ENCODE results near the gene PCDHB4.
"Not testable (repeated sequence)": the region's sequence is repeated elsewhere in the genome, so short reads cannot be mapped to it uniquely, and the experiment has no call there.

PCDHB4 gene

DNA sequence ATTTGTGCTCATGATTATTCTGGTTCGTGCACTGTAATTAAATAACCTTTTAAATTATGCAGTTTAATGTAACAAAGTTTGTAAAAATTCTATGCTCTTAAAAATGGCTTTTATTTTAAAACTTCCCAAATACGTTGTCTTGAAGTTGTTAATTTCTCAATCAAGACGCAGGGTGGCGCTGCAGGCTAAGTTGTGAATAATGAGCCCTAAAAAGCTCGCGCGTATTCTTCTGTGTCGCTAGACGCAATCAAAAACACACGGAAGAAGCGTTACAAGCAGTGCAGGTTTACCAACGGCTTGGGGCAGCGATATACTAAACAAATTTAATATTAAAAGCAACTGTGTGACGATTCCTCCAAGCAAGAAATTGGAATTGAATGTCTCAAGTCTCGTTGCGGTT, at the start of gene PCDHB4:
Gene PCDHB4 (plus strand): TSS at position 256 of the 400 bp plus-strand sequence. CDS start 181 bp downstream, outside the sequence.
- no peak for DNase-seq (ENCODE audit: low read depth)

DNA sequence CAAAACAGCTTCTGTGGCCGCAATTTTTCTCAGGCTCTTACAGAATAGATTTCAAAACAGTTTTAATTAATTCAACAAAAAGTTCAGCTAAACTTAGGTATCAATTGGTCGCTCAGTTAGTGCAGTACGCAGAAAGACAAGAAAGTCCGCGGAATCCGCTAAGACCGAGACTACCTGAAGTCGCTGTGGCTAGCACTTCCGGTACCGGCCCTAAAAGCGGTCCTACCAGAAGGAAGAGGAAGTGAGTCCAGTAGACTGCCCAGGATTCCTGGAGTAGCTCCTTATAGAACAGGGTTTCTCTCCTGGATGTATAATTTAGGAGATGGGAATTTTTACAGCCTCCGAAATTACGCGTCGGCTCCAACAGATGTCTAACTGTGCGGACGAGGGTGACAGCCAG, 43.8 kb upstream of the PCDHB4 start:
- no peak for DNase-seq (ENCODE audit: low read depth)

DNA sequence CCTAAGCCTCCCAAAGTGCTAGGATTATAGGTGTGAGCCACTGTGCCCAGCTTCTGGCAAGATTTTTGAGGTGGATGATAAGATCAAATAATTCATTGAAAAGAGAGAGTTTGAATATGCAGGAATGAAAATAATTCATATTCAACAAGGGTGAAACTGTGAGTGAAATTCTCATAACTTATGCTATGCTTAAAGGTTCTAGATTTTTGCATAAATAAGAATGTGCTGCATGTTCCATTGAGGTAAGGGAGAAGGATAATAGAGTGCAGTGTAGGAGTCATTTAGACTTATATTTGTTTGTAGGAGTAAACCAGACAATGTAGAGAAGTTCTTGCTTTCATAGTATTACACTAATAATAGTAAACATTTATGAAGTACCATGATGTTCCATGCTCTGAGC, 39.4 kb upstream of the PCDHB4 start:
- DNase-seq (ENCODE audit: low read depth): no peak

DNA sequence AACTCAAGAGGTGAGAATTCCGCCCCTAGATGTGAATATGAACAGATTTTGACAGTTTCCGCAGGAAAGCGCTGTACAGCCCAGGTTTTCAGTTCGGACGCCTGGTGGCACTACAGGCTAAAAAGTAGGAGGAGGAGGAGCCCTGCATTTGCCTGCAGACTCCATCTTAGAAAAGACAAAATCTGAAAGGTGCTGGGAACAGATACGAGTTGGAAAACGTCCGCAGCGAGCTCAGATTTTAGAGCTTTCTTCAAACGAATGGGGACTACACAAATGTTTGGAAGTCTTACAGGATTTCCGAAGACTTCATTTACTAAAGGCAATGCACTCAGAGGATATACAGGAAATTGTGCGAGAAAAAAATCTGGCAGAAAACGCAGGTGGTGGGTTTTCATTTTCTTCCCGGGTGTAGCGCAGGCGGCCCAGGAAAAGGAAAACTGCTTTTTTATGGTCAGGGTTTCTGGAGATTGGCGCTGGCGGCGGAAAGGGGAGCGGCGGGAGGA, 37.1 kb upstream of the PCDHB4 start:
- DNase-seq (ENCODE audit: low read depth): peak; percentile 52

DNA sequence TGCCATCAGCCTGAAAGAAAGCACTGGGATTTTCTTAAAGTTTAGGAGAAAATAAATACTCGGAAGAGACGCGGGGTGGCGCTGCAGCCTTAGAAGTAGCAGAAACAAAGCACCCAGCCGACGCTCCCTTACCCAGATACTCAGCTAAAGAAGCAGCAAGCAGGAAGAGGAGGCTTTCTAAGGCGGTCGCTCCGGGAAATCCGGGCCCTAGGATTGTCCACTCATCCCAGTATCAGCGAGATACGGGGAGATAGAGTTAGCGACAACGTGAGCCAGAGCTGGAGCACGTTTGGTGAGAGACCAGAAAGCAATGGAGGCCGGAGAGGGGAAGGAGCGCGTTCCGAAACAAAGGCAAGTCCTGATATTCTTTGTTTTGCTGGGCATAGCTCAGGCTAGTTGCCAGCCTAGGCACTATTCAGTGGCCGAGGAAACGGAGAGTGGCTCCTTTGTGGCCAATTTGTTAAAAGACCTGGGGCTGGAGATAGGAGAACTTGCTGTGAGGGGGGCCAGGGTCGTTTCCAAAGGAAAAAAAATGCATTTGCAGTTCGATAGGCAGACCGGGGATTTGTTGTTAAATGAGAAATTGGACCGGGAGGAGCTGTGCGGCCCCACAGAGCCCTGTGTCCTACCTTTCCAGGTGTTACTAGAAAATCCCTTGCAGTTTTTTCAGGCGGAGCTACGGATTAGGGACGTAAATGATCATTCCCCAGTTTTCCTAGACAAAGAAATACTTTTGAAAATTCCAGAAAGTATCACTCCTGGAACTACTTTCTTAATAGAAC, 26.9 kb upstream of the PCDHB4 start, which contains the start of gene PCDHB2:
Gene PCDHB2 (plus strand): TSS at position 135 of the 782 bp plus-strand sequence. CDS start 176 bp downstream, at position 311.
- peak; percentile 9 for DNase-seq (ENCODE audit: low read depth)

DNA sequence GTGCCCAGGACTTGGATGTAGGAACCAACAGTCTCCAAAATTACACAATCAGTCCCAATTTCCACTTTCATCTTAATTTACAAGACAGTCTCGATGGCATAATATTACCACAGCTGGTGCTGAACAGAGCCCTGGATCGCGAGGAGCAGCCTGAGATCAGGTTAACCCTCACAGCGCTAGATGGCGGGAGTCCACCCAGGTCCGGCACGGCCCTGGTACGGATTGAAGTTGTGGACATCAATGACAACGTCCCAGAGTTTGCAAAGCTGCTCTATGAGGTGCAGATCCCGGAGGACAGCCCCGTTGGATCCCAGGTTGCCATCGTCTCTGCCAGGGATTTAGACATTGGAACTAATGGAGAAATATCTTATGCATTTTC, 26.4 kb upstream of the PCDHB4 start:
- DNase-seq (ENCODE audit: low read depth): no peak

DNA sequence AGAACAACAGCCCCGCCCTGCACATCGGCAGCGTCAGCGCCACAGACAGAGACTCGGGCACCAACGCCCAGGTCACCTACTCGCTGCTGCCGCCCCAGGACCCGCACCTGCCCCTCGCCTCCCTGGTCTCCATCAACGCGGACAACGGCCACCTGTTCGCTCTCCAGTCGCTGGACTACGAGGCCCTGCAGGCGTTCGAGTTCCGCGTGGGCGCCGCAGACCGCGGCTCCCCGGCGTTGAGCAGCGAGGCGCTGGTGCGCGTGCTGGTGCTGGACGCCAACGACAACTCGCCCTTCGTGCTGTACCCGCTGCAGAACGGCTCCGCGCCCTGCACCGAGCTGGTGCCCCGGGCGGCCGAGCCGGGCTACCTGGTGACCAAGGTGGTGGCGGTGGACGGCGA, 25.4 kb upstream of the PCDHB4 start:
- not testable (repeated sequence) for DNase-seq (ENCODE audit: low read depth)

DNA sequence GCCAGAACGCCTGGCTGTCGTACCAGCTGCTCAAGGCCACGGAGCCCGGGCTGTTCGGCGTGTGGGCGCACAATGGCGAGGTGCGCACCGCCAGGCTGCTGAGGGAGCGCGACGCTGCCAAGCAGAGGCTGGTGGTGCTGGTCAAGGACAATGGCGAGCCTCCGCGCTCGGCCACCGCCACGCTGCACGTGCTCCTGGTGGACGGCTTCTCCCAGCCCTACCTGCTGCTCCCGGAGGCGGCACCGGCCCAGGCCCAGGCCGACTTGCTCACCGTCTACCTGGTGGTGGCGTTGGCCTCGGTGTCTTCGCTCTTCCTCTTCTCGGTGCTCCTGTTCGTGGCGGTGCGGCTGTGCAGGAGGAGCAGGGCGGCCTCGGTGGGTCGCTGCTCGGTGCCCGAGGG, 25.0 kb upstream of the PCDHB4 start:
- DNase-seq (ENCODE audit: low read depth): not testable (repeated sequence)

DNA sequence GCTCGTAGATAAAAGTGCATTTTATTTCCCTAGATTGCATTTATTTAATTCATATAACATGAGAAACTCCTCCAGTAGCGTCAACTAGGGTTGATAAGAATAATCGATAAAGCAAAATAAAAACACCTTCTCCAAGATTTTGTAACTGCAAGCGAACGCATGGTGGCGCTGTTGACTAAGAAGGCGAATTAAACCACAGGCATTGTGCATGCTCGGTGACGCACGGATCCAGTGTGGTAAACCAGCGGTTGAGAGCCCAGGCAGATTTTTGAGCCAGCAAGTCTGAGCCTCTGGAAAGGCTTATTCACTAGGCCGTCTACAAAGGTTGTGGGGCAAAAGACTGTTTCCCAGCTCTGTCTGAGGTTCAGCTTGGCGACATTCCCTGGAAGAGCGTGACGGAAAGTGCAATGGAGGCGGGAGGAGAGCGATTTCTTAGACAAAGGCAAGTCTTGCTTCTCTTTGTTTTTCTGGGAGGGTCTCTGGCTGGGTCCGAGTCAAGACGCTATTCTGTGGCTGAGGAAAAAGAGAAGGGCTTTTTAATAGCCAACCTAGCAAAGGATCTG, 21.3 kb upstream of the PCDHB4 start, which contains the start of gene PCDHB3:
Gene PCDHB3 (plus strand): TSS at position 231 of the 563 bp plus-strand sequence. CDS start 177 bp downstream, at position 408.
- peak; percentile 44 for DNase-seq (ENCODE audit: low read depth)

DNA sequence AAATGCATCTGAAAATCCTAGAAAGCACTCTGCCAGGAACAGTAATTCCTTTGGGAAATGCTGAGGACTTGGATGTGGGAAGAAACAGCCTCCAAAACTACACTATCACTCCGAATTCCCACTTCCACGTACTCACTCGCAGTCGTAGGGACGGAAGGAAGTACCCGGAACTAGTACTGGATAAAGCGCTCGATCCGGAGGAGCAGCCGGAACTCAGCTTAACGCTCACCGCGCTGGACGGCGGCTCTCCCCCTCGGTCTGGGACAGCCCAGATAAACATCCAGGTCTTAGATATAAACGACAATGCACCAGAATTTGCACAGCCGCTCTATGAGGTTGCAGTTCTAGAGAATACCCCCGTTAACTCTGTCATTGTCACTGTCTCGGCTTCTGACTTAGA, 20.6 kb upstream of the PCDHB4 start:
- DNase-seq (ENCODE audit: low read depth): no peak

DNA sequence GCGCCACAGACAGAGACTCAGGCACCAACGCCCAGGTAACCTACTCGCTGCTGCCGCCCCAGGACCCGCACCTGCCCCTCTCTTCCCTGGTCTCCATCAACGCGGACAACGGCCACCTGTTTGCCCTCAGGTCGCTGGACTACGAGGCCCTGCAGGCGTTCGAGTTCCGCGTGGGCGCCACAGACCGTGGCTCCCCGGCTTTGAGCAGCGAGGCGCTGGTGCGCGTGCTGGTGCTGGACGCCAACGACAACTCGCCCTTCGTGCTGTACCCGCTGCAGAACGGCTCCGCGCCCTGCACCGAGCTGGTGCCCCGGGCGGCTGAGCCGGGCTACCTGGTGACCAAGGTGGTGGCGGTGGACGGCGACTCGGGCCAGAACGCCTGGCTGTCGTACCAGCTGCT, 19.5 kb upstream of the PCDHB4 start:
- not testable (repeated sequence) for DNase-seq (ENCODE audit: low read depth)

DNA sequence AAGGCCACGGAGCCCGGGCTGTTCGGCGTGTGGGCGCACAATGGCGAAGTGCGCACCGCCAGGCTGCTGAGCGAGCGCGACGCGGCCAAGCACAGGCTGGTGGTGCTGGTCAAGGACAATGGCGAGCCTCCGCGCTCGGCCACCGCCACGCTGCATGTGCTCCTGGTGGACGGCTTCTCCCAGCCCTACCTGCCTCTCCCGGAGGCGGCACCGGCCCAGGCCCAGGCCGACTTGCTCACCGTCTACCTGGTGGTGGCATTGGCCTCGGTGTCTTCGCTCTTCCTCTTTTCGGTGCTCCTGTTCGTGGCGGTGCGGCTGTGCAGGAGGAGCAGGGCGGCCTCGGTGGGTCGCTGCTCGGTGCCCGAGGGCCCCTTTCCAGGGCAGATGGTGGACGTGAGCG, 19.1 kb upstream of the PCDHB4 start:
- not testable (repeated sequence) for DNase-seq (ENCODE audit: low read depth)

DNA sequence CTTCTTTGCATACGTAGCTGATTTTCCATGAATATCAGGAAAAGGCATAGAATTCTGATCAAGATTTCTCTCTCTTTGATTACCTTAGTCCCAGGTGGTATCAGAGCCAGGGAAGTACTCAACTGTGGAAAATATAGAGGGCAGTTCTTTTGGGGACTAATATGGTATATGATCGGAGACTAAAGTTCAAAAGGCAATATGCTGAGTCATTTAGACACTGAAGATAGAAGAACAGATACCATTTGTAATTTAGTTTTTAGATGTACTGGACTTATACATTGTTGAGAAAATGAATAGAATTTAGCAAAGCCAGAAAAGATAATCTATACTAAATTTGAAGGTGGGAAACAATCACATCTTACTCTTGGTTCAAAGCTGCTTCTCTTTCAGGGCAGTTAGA, 16.3 kb upstream of the PCDHB4 start:
- DNase-seq (ENCODE audit: low read depth): no peak

DNA sequence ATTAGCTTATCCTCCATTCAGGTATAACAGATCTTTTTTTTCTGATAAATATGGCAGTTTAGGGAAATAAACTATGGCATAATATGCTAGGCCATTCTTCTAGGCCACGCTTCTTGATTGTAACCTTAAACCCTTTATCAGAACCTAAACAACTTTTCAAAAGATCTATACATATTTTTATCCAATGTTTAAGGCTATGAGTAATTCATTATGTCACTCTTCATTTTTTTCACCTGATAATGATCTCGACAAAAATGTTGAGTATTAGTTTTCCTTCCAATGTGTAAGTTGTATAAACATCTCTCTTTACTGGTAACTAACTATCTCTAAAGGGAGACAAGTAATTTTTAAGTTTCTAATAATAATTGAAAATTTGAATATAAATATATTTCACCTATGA, 2.4 kb upstream of the PCDHB4 start:
- DNase-seq (ENCODE audit: low read depth): no peak

DNA sequence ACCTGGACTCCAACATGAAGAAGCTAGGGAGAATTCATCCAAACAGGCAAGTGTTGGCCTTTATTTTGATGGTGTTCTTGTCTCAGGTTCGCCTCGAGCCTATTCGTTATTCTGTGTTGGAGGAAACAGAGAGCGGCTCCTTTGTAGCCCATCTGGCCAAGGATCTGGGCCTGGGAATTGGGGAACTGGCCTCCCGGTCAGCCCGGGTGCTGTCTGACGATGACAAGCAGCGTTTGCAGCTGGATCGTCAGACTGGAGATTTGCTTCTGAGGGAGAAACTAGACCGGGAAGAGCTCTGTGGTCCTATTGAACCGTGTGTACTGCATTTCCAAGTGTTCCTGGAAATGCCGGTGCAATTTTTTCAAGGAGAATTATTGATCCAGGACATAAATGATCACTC, 367 bp downstream of the PCDHB4 start:
- DNase-seq (ENCODE audit: low read depth): no peak

DNA sequence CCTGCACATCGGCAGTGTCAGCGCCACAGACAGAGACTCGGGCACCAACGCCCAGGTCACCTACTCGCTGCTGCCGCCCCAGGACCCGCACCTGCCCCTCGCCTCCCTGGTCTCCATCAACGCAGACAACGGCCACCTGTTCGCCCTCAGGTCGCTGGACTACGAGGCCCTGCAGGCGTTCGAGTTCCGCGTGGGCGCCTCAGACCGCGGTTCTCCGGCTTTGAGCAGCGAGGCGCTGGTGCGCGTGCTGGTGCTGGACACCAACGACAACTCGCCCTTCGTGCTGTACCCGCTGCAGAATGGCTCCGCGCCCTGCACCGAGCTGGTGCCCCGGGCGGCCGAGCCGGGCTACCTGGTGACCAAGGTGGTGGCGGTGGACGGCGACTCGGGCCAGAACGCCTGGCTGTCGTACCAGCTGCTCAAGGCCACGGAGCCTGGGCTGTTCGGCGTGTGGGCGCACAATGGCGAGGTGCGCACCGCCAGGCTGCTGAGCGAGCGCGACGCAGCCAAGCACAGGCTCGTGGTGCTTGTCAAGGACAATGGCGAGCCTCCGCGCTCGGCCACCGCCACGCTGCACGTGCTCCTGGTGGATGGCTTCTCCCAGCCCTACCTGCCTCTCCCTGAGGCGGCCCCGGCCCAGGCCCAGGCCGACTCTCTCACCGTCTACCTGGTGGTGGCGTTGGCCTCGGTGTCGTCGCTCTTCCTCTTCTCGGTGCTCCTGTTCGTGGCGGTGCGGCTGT, 1.9 kb downstream of the PCDHB4 start:
- not testable (repeated sequence) for DNase-seq (ENCODE audit: low read depth)

DNA sequence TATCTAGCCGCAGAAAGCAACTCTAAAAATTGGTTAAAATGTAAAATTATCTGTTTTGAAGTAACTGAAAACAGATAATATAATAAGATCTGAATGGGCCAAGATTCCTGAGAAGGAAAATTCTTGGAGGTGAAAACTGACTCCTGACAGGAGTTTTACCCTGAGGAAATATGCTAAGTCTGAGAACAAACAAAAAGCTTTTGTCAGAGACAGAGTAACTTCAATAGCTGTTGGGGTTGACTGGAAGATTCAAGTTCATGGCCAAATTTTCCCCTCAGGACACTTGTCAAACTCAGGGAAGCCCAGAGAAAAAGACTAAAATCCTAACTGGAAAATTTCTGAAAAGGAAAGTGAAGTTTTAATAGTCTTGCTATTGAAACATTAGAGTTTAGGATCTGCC, 5.7 kb downstream of the PCDHB4 start:
- DNase-seq (ENCODE audit: low read depth): no peak

DNA sequence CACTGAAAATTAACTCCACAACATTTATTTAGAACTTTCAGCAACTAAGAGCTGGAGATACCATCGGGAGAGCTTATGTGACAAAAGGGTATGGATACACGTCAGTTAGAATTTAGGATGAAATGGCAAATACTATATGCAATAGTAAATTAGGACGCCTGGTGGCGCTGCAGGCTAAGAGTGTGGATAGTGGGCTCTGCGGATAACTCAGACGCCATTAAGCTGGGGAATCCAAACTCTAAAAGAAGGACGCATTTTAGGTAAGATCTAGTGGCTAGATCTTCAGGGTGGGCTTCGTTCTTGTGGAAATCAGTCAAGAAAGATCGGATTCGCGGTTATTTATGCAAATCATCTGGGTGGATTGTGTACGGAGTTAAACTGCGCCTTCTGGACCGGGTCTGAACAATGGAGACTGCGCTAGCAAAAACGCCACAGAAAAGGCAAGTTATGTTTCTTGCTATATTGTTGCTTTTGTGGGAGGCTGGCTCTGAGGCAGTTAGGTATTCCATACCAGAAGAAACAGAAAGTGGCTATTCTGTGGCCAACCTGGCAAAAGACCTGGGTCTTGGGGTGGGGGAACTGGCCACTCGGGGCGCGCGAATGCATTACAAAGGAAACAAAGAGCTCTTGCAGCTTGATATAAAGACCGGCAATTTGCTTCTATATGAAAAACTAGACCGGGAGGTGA, 13.6 kb downstream of the PCDHB4 start, which contains the start of gene PCDHB5:
Gene PCDHB5 (plus strand): TSS at position 177 of the 688 bp plus-strand sequence. CDS start 229 bp downstream, at position 406.
- DNase-seq (ENCODE audit: low read depth): peak; percentile 23

DNA sequence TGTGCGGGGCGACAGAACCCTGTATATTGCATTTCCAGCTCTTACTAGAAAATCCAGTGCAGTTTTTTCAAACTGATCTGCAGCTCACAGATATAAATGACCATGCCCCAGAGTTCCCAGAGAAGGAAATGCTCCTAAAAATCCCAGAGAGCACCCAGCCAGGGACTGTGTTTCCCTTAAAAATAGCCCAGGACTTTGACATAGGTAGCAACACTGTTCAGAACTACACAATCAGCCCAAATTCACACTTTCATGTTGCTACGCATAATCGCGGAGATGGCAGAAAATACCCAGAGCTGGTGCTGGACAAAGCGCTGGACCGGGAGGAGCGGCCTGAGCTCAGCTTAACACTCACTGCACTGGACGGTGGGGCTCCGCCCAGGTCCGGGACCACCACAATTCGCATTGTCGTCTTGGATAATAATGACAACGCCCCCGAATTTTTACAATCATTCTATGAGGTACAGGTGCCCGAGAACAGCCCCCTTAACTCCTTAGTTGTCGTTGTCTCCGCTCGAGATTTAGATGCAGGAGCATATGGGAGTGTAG, 14.2 kb downstream of the PCDHB4 start:
- DNase-seq (ENCODE audit: low read depth): no peak

DNA sequence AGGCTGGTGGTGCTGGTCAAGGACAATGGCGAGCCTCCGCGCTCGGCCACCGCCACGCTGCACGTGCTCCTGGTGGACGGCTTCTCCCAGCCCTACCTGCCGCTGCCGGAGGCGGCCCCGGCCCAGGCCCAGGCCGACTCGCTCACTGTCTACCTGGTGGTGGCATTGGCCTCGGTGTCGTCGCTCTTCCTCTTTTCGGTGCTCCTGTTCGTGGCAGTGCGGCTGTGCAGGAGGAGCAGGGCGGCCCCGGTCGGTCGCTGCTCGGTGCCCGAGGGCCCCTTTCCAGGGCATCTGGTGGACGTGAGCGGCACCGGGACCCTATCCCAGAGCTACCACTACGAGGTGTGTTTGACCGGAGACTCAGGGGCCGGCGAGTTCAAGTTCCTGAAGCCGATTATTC, 15.7 kb downstream of the PCDHB4 start:
- not testable (repeated sequence) for DNase-seq (ENCODE audit: low read depth)

DNA sequence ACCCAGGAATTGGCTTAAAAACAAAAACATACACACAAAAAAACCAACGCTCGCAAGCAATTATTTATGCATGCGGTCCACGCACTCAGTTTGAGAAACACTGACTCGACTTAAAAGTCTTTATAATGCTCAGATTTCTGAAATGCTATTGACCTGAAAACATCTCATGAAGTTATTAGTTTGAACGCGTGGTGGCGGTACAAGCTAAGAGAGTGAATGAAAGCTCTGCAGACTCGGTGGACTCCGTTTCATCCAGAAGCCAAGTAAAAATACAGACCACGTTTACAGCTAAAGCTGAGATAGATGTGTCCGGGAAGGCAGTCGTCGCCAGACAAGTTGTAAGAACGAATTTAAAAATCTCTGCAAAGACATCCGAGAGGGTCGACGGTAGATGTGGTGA, 28.2 kb downstream of the PCDHB4 start, which contains the start of gene PCDHB6:
Gene PCDHB6 (plus strand): TSS at position 246 of the 400 bp plus-strand sequence. CDS start 201 bp downstream, outside the sequence.
- peak; percentile 28 for DNase-seq (ENCODE audit: low read depth)
